T-helper 1 cell treated with Interleukin-12 subunit alpha and Interleukin-12 subunit beta and Interleukin-4 antibody, amounts not matched to agents 30 ng/mL and 1 ng/mL, for 36 hours (primary cell): Measurements from ENCODE around the gene XPR1. TPM values are rescaled to one million over a fixed set of nuclear protein-coding genes. Genes with fewer than 3 reads are reported as not detected.

ENCODE experiments used
- total RNA-seq: library from RNA; stranded (reverse); gene quantifications from 2 replicates; pipeline ENCODE4 v1.2.3, GENCODE V29; 2022

Gene XPR1
- total RNA-seq, 1 donor from 2014 or later: 24.2 TPM

Other genes with a start within 250 kb of the XPR1 start
- gene ACBD6, start 129.4 kb upstream of the XPR1 start, total RNA-seq: 41.2 and 41.8 TPM in 2 replicates
- not detected in 2 replicates for gene OVAAL, start 73.1 kb upstream of the XPR1 start, total RNA-seq